ENCODE measurements around the gene LIN37. TPM values are rescaled to one million over a fixed set of nuclear protein-coding genes. Genes with fewer than 3 reads are reported as not detected.

Gene LIN37
- total and polyA plus RNA-seq, 9 of the 15 experiments (the other 6 are each of a cell fraction or from before 2014, with no cell fraction given): 1.2 to 12.5 (median 8.6) TPM

- TF ChIP-seq POLR2G (IDR thresholded peaks at IDR 0.05; ENCODE audit: low read depth, low read length) (no peak), MYNN (IDR thresholded peaks at IDR 0.05) (no peak), MYNN (CRISPR knock-in tag; IDR thresholded peaks at IDR 0.05) (no peak), ZNF146 (CRISPR knock-in tag; IDR thresholded peaks at IDR 0.05; ENCODE audit: unreplicated experiment) (no peak), ID3 (CRISPR knock-in tag; IDR thresholded peaks at IDR 0.05) (no peak), ID3 (tag; IDR thresholded peaks at IDR 0.05) (peak; percentile 67; the same call in 1 of the 2 replicates), PTBP1 (IDR thresholded peaks at IDR 0.05; ENCODE audit: low read depth, low read length) (0 out of 2 replicates have a peak, but pooled peaks have one; percentile 23), LCOR (CRISPR knock-in tag; IDR thresholded peaks at IDR 0.05) (no peak), EGR1 (conservative IDR thresholded peaks at IDR 0.05) (no peak), PHF20 (IDR thresholded peaks at IDR 0.05; ENCODE audit: partially characterized antibody) (no peak), HNRNPLL (IDR thresholded peaks at IDR 0.05; ENCODE audit: low read depth, low read length, poor library complexity, severe bottlenecking) (peak; percentile 21), TAF9B (IDR thresholded peaks at IDR 0.05; ENCODE audit: partially characterized antibody) (no peak), ZNF717 (CRISPR knock-in tag; IDR thresholded peaks at IDR 0.05) (peak; percentile 9; the same call in 1 of the 2 replicates), NFXL1 (CRISPR knock-in tag; IDR thresholded peaks at IDR 0.05) (no peak), ATF2 (CRISPR knock-in tag; IDR thresholded peaks at IDR 0.05) (no peak), MEF2A (IDR thresholded peaks at IDR 0.05; ENCODE audit: control insufficient read depth, low read depth, low read length) (no peak), USF1 (CRISPR knock-in tag; IDR thresholded peaks at IDR 0.05) (peak; percentile 37)
These were observed 32.2 kb upstream of the LIN37 start (continued) for GRCh38 chr19:35715981-35716800.

Measured in K562 (cell line).